IMR-90 (cell line): ENCODE results near the gene IZUMO2. TPM values are rescaled to one million over a fixed set of nuclear protein-coding genes. Genes with fewer than 3 reads are reported as not detected.

Experiments
- ATAC-seq: fragments of 200-7000 bp; cut with Tn5 transposase; 2 replicates; pipeline ENCODE4 v1.9.1; 2020; ENCODE audit warnings: low read depth, mild to moderate bottlenecking, moderate library complexity
- BruUV-seq: library from RNA; stranded (reverse); fragments of 400-500 nt; replicated peaks from 2 replicates; lab custom pipeline; 2021; lab: Mats Ljungman, UMichigan
- CTCF ChIA-PET: fragments of 300-600 bp; formaldehyde crosslinking; extraction: SDS; loops from one replicate; lab custom pipeline; 2021; ENCODE audit warnings: antibody characterized with exemption; lab: Yijun Ruan, JAX
- POLR2A ChIA-PET: fragments of 300-600 bp; sonication (Branson Sonifier 250); formaldehyde crosslinking; loops from one replicate; lab custom pipeline; 2022; ENCODE audit warnings: antibody characterized with exemption; ENCODE audit not compliant: unreplicated experiment; lab: Charles Lee
- DNase-seq: peaks from one replicate; pipeline ENCODE4 v3.0.0; 2013
- H2AFZ ChIP-seq: replicated peaks from 2 replicates; pipeline ENCODE3; 2013; ENCODE audit warnings: low read length, mild to moderate bottlenecking; ENCODE audit not compliant: poor library complexity
- H2AK5ac ChIP-seq: 2 replicates; pipeline ENCODE4 v1.6.1; 2013; ENCODE audit warnings: low read depth, low read length, inconsistent platforms
- H2AK9ac ChIP-seq: replicated peaks from 2 replicates; pipeline ENCODE3; 2013; ENCODE audit warnings: mild to moderate bottlenecking, low read depth, low read length, moderate library complexity; ENCODE audit not compliant: poor library complexity
- H2BK120ac ChIP-seq: 2 replicates; pipeline ENCODE4 v1.6.1; 2013; ENCODE audit warnings: low read depth, low read length, inconsistent platforms
- H2BK15ac ChIP-seq: 3 replicates; pipeline ENCODE4 v1.6.1; 2013; ENCODE audit warnings: low read depth, low read length, inconsistent platforms
- H2BK20ac ChIP-seq: 2 replicates; pipeline ENCODE4 v1.6.1; 2013; ENCODE audit warnings: low read depth, mild to moderate bottlenecking, inconsistent platforms, low read length, moderate library complexity
- H2BK5ac ChIP-seq: 2 replicates; pipeline ENCODE4 v1.6.1; 2013; ENCODE audit warnings: mild to moderate bottlenecking, low read depth, low read length, inconsistent platforms; ENCODE audit not compliant: poor library complexity, severe bottlenecking
- H3K14ac ChIP-seq: replicated peaks from 2 replicates; pipeline ENCODE4 v1.6.1; 2013; ENCODE audit warnings: low read depth, low read length, inconsistent platforms
- H3K18ac ChIP-seq: 2 replicates; pipeline ENCODE4 v1.6.1; 2013; ENCODE audit warnings: low read depth, low read length, control low read depth
- H3K23ac ChIP-seq: 2 replicates; pipeline ENCODE4 v1.6.1; 2013; ENCODE audit warnings: low read depth, low read length, inconsistent platforms
- H3K27ac ChIP-seq: 2 replicates; pipeline ENCODE4 v1.5.1; 2013; ENCODE audit warnings: mild to moderate bottlenecking, control low read depth, low read length; ENCODE audit not compliant: insufficient read depth
- H3K27me3 ChIP-seq: 2 replicates; pipeline ENCODE4 v1.6.1; 2013; ENCODE audit warnings: low read length; ENCODE audit not compliant: control insufficient read depth, insufficient read depth
- H3K36me3 ChIP-seq: 2 replicates; pipeline ENCODE4 v1.6.1; 2013; ENCODE audit warnings: low read length, mixed read lengths; ENCODE audit not compliant: control insufficient read depth, insufficient read depth
- H3K4ac ChIP-seq: 2 replicates; pipeline ENCODE4 v1.6.1; 2013; ENCODE audit warnings: low read depth, low read length, inconsistent platforms
- H3K4me1 ChIP-seq: 2 replicates; pipeline ENCODE4 v1.6.1; 2013; ENCODE audit warnings: low read length, mixed read lengths; ENCODE audit not compliant: control insufficient read depth, insufficient read depth
- H3K4me2 ChIP-seq: 2 replicates; pipeline ENCODE4 v1.6.1; 2013; ENCODE audit warnings: low read depth, mild to moderate bottlenecking, control low read depth, low read length, moderate library complexity
- H3K4me3 ChIP-seq: 2 replicates; pipeline ENCODE4 v1.5.1; 2013; ENCODE audit warnings: low read depth, mild to moderate bottlenecking, control low read depth, low read length, moderate library complexity; ENCODE audit not compliant: insufficient read depth
- H3K56ac ChIP-seq: 2 replicates; pipeline ENCODE4 v1.6.1; 2013; ENCODE audit warnings: low read length, inconsistent platforms; ENCODE audit not compliant: insufficient read depth; ENCODE audit errors: extremely low read depth
- H3K79me1 ChIP-seq, 2 experiments: 2 replicates each; pipeline ENCODE4 v1.6.1; 2013; ENCODE audit warnings: low read length in 2 of 2, inconsistent platforms in 1 of 2, low read depth in 1 of 2
- H3K9ac ChIP-seq: 2 replicates; pipeline ENCODE4 v1.6.1; 2013; ENCODE audit warnings: low read depth, low read length, control low read depth
- H3K9me1 ChIP-seq: 2 replicates; pipeline ENCODE4 v1.6.1; 2013; ENCODE audit warnings: low read length, inconsistent platforms; ENCODE audit not compliant: insufficient read depth
- H3K9me3 ChIP-seq: 2 replicates; pipeline ENCODE4 v1.6.1; 2013; ENCODE audit warnings: low read length; ENCODE audit not compliant: control insufficient read depth, insufficient read depth
- H4K20me1 ChIP-seq: 2 replicates; pipeline ENCODE4 v1.6.1; 2013; ENCODE audit warnings: low read length, inconsistent platforms; ENCODE audit not compliant: insufficient read depth
- H4K5ac ChIP-seq: 2 replicates; pipeline ENCODE4 v1.6.1; 2013; ENCODE audit warnings: mild to moderate bottlenecking, low read depth, low read length, control low read depth
- H4K8ac ChIP-seq, 2 experiments: 2 replicates each; pipeline ENCODE4 v1.6.1; 2013; ENCODE audit warnings: low read depth in 2 of 2, low read length in 2 of 2, control low read depth in 1 of 2, inconsistent platforms in 1 of 2
- H4K91ac ChIP-seq: 2 replicates; pipeline ENCODE4 v1.6.1; 2013; ENCODE audit warnings: low read depth, low read length, inconsistent platforms; ENCODE audit not compliant: insufficient read depth
- CEBPB ChIP-seq: IDR thresholded peaks from 2 replicates; pipeline ENCODE4 v1.6.1; 2012; ENCODE audit warnings: low read depth, low read length, improper control_type of control experiment
- MAZ ChIP-seq: IDR thresholded peaks from 2 replicates; pipeline ENCODE4 v1.6.1; 2012; ENCODE audit warnings: low read depth, mild to moderate bottlenecking, low read length, improper control_type of control experiment, moderate library complexity, borderline replicate concordance
- NFE2L2 ChIP-seq: fragments of 150-350 bp; IDR thresholded peaks from 2 replicates; pipeline ENCODE4 v1.6.1; 2016; ENCODE audit warnings: low read depth, mild to moderate bottlenecking, low read length
- POLR2A ChIP-seq: IDR thresholded peaks from 2 replicates; pipeline ENCODE4 v1.6.1; 2012; ENCODE audit warnings: mild to moderate bottlenecking, low read depth, low read length
- RCOR1 ChIP-seq: IDR thresholded peaks from 2 replicates; pipeline ENCODE4 v1.6.1; 2012; ENCODE audit warnings: mild to moderate bottlenecking, low read length, improper control_type of control experiment; ENCODE audit not compliant: insufficient replicate concordance
- SMC3 ChIP-seq: fragments of 150-350 bp; IDR thresholded peaks from 2 replicates; pipeline ENCODE4 v1.6.1; 2016; ENCODE audit warnings: low read depth, mild to moderate bottlenecking, antibody characterized with exemption, low read length, moderate library complexity
- WGBS, 2 experiments: methylation state at CpG; one replicate each; pipeline versions ENCODE4 v1.1.5 to v1.1.7; 2013; ENCODE audit warnings: missing lambda C conversion rate in 2 of 2; ENCODE audit not compliant: insufficient read length in 1 of 2; ENCODE audit errors: extremely low coverage in 2 of 2; 5-methylcytosine and 5-hydroxymethylcytosine counted together
- dilution Hi-C: fragments of 300-500 bp; cut with HindIII; formaldehyde crosslinking; loops from one replicate; pipeline ENCODE4 v1.14.3; 2018; ENCODE audit warnings: low sequenced_read_pairs; ENCODE audit not compliant: unreplicated experiment
- in situ Hi-C: fragments of 300-500 bp; cut with MboI; formaldehyde crosslinking; loops from 3 replicates; pipeline ENCODE4 v1.14.3; 2019; ENCODE audit warnings: low sequenced_read_pairs, inconsistent platforms, mixed read lengths
- intact Hi-C: fragments of 100-400 bp; cut with micrococcal nuclease; formaldehyde crosslinking; loops from 2 replicates; pipeline ENCODE4 v1.10.0; 2022
- polyA plus RNA-seq, 3 experiments: library from polyadenylated mRNA; depleted of rRNA; stranded (reverse); fragments of >200 nt; gene quantifications; 2 replicates each; pipeline ENCODE4 v1.2.3, GENCODE V29; 2012; ENCODE audit warnings: low replicate concordance in 1 of 3
- total RNA-seq: library from RNA; depleted of rRNA; stranded (reverse); fragments of >200 nt; gene quantifications from 2 replicates; pipeline ENCODE4 v1.2.3, GENCODE V29; 2012
- TF ChIP-seq, protein P1 (sequence below): conservative IDR thresholded peaks from 2 replicates; pipeline ENCODE4 v1.5.1; 2012; ENCODE audit warnings: mild to moderate bottlenecking, low read depth, low read length, improper control_type of control experiment

Gene IZUMO2
- total and polyA plus RNA-seq, 2 of the 4 experiments (the other 2 are of a cell fraction), result not detected

DNA sequence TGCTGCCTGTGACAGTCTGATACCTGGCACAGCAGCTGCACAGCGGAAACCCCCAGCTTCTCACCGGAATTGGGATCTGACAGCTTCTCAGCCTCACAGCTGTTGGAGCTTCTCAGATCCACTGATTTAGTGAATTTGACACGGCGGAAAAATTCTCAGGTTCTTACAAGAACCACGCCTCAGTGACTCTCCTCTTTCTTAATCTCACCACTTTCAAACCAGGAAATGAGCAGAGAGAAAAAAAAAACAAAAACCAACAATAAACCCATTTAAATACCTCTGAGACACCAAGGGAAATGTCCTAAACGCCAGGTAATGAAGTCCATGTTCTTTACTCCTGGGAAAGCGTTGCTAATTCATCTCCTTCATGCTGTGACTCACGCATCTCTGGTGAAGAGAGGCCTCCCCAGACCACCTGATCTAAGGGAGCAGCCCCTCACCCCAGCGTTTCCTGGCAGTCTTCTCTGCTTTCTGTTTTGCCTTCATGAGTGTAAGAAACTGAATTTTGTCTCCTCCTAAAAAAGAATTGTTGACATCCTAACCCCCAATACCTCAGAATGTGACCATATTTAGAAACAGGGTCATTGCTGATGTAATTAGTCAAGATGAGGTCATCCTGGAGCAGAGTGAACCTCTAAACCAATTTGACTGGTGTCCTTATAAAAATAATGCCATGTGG is 15.9 kb upstream of the IZUMO2 start:
- Histone ChIP-seq H4K8ac (no peak overlapping the region), H2BK5ac (no peak overlapping the region), H2AFZ (no peak overlapping the region), H3K18ac (no peak overlapping the region), H2BK120ac (no peak overlapping the region), H3K27ac (no peak overlapping the region), H2AK5ac (no peak overlapping the region), H3K79me1 (no peaks in the 10 kb centered on the region), H2BK15ac (no peak overlapping the region), H3K27me3 (no peaks in the 10 kb centered on the region), H3K4ac (no peak overlapping the region), H3K4me1 (no peaks in the 10 kb centered on the region), H4K5ac (no peak overlapping the region), H2BK20ac (no peak overlapping the region), H3K9ac (no peak overlapping the region), H3K9me3 (peaks cover 12% of the 10 kb centered on the region), H3K36me3 (no peaks in the 10 kb centered on the region), H3K9me1 (no peaks in the 10 kb centered on the region), H2AK9ac (no peak overlapping the region), H3K23ac (no peak overlapping the region), H4K20me1 (no peaks in the 10 kb centered on the region), H3K14ac (no peak overlapping the region), H3K56ac (no peak overlapping the region), H3K4me2 (no peak overlapping the region), H4K91ac (no peak overlapping the region), H3K4me3 (no peak overlapping the region)
- in situ Hi-C loops (no loop called here), intact Hi-C loops (no loop called here), dilution Hi-C loops (no loop called here)
- no peak for DNase-seq
- no peak for TF ChIP-seq NFE2L2
- TF ChIP-seq, protein P1, sequence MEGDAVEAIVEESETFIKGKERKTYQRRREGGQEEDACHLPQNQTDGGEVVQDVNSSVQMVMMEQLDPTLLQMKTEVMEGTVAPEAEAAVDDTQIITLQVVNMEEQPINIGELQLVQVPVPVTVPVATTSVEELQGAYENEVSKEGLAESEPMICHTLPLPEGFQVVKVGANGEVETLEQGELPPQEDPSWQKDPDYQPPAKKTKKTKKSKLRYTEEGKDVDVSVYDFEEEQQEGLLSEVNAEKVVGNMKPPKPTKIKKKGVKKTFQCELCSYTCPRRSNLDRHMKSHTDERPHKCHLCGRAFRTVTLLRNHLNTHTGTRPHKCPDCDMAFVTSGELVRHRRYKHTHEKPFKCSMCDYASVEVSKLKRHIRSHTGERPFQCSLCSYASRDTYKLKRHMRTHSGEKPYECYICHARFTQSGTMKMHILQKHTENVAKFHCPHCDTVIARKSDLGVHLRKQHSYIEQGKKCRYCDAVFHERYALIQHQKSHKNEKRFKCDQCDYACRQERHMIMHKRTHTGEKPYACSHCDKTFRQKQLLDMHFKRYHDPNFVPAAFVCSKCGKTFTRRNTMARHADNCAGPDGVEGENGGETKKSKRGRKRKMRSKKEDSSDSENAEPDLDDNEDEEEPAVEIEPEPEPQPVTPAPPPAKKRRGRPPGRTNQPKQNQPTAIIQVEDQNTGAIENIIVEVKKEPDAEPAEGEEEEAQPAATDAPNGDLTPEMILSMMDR, result no peak
- no peak for TF ChIP-seq SMC3
- TF ChIP-seq CEBPB, result no peak
- no peak for TF ChIP-seq RCOR1
- TF ChIP-seq MAZ, result no peak
- no peak for TF ChIP-seq POLR2A
- BruUV-seq, result no TSS peak
- ChIA-PET POLR2A (no interaction called here), CTCF (no interaction called here)
- 50% methylated on average over 2 of the region's 9 CpGs; no CpG with 5 or more reads in 1 of the 2 experiments for WGBS, 2 experiments
- ATAC-seq, result no peak
